ENCODE measurements around the gene ROBO1. TPM values are rescaled to one million over a fixed set of nuclear protein-coding genes. Genes with fewer than 3 reads are reported as not detected.

Gene ROBO1
- total RNA-seq, 1 experiment from 2014 or later: 35.5 TPM

GRCh38 chr3:78798266-78798832 is 969.4 kb downstream of the ROBO1 start:
- Histone ChIP-seq H3K27ac (ENCODE audit: low read length) (peak overlapping the region; percentile 21), H3F3A (ENCODE audit: low read length, unreplicated experiment) (no peaks in the 10 kb centered on the region), H3K4me1 (ENCODE audit: insufficient read depth, low read length) (peaks cover 14% of the 10 kb centered on the region), H3K36me3 (ENCODE audit: low read depth, low read length) (no peaks in the 10 kb centered on the region), H3K9me2 (replicated peaks; ENCODE audit: low read length) (no peaks in the 10 kb centered on the region), H3K9me3 (ENCODE audit: low read length) (no peaks in the 10 kb centered on the region), H3K79me2 (ENCODE audit: low read length) (no peaks in the 10 kb centered on the region), H3K4me3 (ENCODE audit: low read length) (no peak overlapping the region), H3K9ac (ENCODE audit: low read length) (no peak overlapping the region), H3K27me3 (ENCODE audit: low read length) (no peaks in the 10 kb centered on the region), H4K20me1 (ENCODE audit: low read length) (peaks cover 4% of the 10 kb centered on the region; the same call in 1 of the 2 replicates), H3K4me2 (ENCODE audit: low read length) (peak overlapping the region; percentile 7; the same call in 1 of the 2 replicates), H2AFZ (ENCODE audit: low read length) (no peak overlapping the region)
- TF ChIP-seq CTCF (conservative IDR thresholded peaks at IDR 0.05; ENCODE audit: low read depth, low read length): no peak
- no peak for TF ChIP-seq EZH2phosphoT487 (IDR thresholded peaks at IDR 0.05; ENCODE audit: borderline replicate concordance, low read length)
- TF ChIP-seq EZH2 (IDR thresholded peaks at IDR 0.05; ENCODE audit: low read length, unreplicated experiment): no peak
- CTCF ChIA-PET: no interaction called here
- DNase-seq (peak; percentile 58), ATAC-seq (peak; percentile 87)
- intact Hi-C loops (cut with micrococcal nuclease): no loop called here
- no TSS peak for BruUV-seq (replicated peaks)
- POLR2A ChIA-PET (ENCODE audit: unreplicated experiment): interaction anchor here (0.6 kb wide), 1 partner anchor 44 kb away, joined by 4 read pairs; no protein-coding TSS in a partner anchor

- ChIA-PET POLR2A (ENCODE audit: unreplicated experiment) (no interaction called here), CTCF (no interaction called here)
- Histone ChIP-seq H3K9me2 (replicated peaks; ENCODE audit: low read length) (no peaks in the 10 kb centered on the region), H3K27ac (ENCODE audit: low read length) (no peak overlapping the region), H3K9ac (ENCODE audit: low read length) (no peak overlapping the region), H3K9me3 (ENCODE audit: low read length) (no peaks in the 10 kb centered on the region), H3K36me3 (ENCODE audit: low read depth, low read length) (no peaks in the 10 kb centered on the region), H3K79me2 (ENCODE audit: low read length) (no peaks in the 10 kb centered on the region), H3F3A (ENCODE audit: low read length, unreplicated experiment) (no peaks in the 10 kb centered on the region), H4K20me1 (ENCODE audit: low read length) (peaks cover 4% of the 10 kb centered on the region; the same call in 1 of the 2 replicates), H3K4me2 (ENCODE audit: low read length) (no peak overlapping the region), H3K4me1 (ENCODE audit: insufficient read depth, low read length) (peaks cover 14% of the 10 kb centered on the region), H3K4me3 (ENCODE audit: low read length) (no peak overlapping the region), H3K27me3 (ENCODE audit: low read length) (no peaks in the 10 kb centered on the region), H2AFZ (ENCODE audit: low read length) (no peak overlapping the region)
- no peak for ATAC-seq
- TF ChIP-seq CTCF (conservative IDR thresholded peaks at IDR 0.05; ENCODE audit: low read depth, low read length): no peak
- TF ChIP-seq EZH2 (IDR thresholded peaks at IDR 0.05; ENCODE audit: low read length, unreplicated experiment): no peak
- no peak for TF ChIP-seq EZH2phosphoT487 (IDR thresholded peaks at IDR 0.05; ENCODE audit: borderline replicate concordance, low read length)
- no TSS peak for BruUV-seq (replicated peaks)
- DNase-seq: no peak
- intact Hi-C loops (cut with micrococcal nuclease): no loop called here
Observed at GRCh38 chr3:78794431-78794830, 973.4 kb downstream of the ROBO1 start.

- no peaks in the 10 kb centered on the region for H3K27me3 ChIP-seq (ENCODE audit: low read length)
- H2AFZ ChIP-seq (ENCODE audit: low read length): no peak overlapping the region
- CTCF ChIA-PET: no interaction called here
- H3K4me3 ChIP-seq (ENCODE audit: low read length): no peak overlapping the region
- no peaks in the 10 kb centered on the region for H3K9me2 ChIP-seq (replicated peaks; ENCODE audit: low read length)
- H3K4me1 ChIP-seq (ENCODE audit: insufficient read depth, low read length): peaks cover 1% of the 10 kb centered on the region; the same call in 1 of the 2 replicates
- H4K20me1 ChIP-seq (ENCODE audit: low read length): peaks cover 4% of the 10 kb centered on the region; the same call in 1 of the 2 replicates
- H3K4me2 ChIP-seq (ENCODE audit: low read length): no peak overlapping the region
- H3K9ac ChIP-seq (ENCODE audit: low read length): no peak overlapping the region
- no peaks in the 10 kb centered on the region for H3K9me3 ChIP-seq (ENCODE audit: low read length)
- no peak for DNase-seq
- no peaks in the 10 kb centered on the region for H3K79me2 ChIP-seq (ENCODE audit: low read length)
- BruUV-seq (replicated peaks): no TSS peak
- H3K27ac ChIP-seq (ENCODE audit: low read length): no peak overlapping the region
- no peaks in the 10 kb centered on the region for H3F3A ChIP-seq (ENCODE audit: low read length, unreplicated experiment)
- ATAC-seq: no peak
- POLR2A ChIA-PET (ENCODE audit: unreplicated experiment): no interaction called here
- H3K36me3 ChIP-seq (ENCODE audit: low read depth, low read length): no peaks in the 10 kb centered on the region
- intact Hi-C loops (cut with micrococcal nuclease): no loop called here
- no peak for TF ChIP-seq CTCF (conservative IDR thresholded peaks at IDR 0.05; ENCODE audit: low read depth, low read length)
- no peak for TF ChIP-seq EZH2phosphoT487 (IDR thresholded peaks at IDR 0.05; ENCODE audit: borderline replicate concordance, low read length)
- no peak for TF ChIP-seq EZH2 (IDR thresholded peaks at IDR 0.05; ENCODE audit: low read length, unreplicated experiment)
Observed at GRCh38 chr3:78792733-78793132, 975.1 kb downstream of the ROBO1 start.

Data from PC-3 (cell line).